ENCODE data around the gene GFRA1. TPM values are rescaled to one million over a fixed set of nuclear protein-coding genes. Genes with fewer than 3 reads are reported as not detected.

The GFRA1 gene
- total and polyA plus RNA-seq, 2 donors (not counting 3 experiments of a cell fraction or from before 2014, with no cell fraction given) = 0.22 to 0.88 TPM

GRCh38 chr10:116195039-116195438 is 78.0 kb downstream of the GFRA1 start:
- ChIA-PET POLR2A (no interaction called here), CTCF (no interaction called here)
- Histone ChIP-seq H3K9me3 (replicated peaks; ENCODE audit: control insufficient read depth, insufficient read depth, low read length) (peaks cover 2% of the 10 kb centered on the region), H3K4me1 (ENCODE audit: control insufficient read depth, extremely low read depth, insufficient read depth, low read length) (no peaks in the 10 kb centered on the region), H4K20me1 (replicated peaks; ENCODE audit: control insufficient read depth, extremely low read depth, insufficient read depth, low read length) (no peaks in the 10 kb centered on the region), H3K79me2 (ENCODE audit: control insufficient read depth, insufficient read depth, low read length) (no peaks in the 10 kb centered on the region), H3K9ac (replicated peaks; ENCODE audit: extremely low read depth, insufficient read depth, low read length) (no peak overlapping the region), H3K4me2 (ENCODE audit: insufficient read depth, low read length) (no peak overlapping the region), H3K4me3 (replicated peaks in 1 of 3; ENCODE audit: insufficient read depth in 1 of 3, low read depth in 1 of 3, low read length in 3 of 3) (no peak overlapping the region), H2AFZ (ENCODE audit: low read depth, low read length) (no peak overlapping the region), H3K27me3 (ENCODE audit: control insufficient read depth in 2 of 2, insufficient read depth in 2 of 2, low read length in 2 of 2) (no peaks in the 10 kb centered on the region), H3K27ac (ENCODE audit: insufficient read depth, low read depth, low read length) (no peak overlapping the region), H3K9me1 (replicated peaks; ENCODE audit: control insufficient read depth, extremely low read depth, insufficient read depth, low read length) (no peaks in the 10 kb centered on the region), H3K36me3 (ENCODE audit: control insufficient read depth in 2 of 2, extremely low read depth in 1 of 2, insufficient read depth in 2 of 2, low read length in 2 of 2) (no peaks in the 10 kb centered on the region)
- DNase-seq (ENCODE audit: low read depth, low spot score) = no peak
- TF ChIP-seq MAX (IDR thresholded peaks at IDR 0.05; ENCODE audit: insufficient read depth, insufficient read length) (no peak), POLR2AphosphoS5 (IDR thresholded peaks at IDR 0.05; ENCODE audit: insufficient read depth, low read depth, low read length) (no peak), POLR2A (IDR thresholded peaks at IDR 0.05; ENCODE audit: low read depth, low read length) (no peak), GATA2 (IDR thresholded peaks at IDR 0.05; ENCODE audit: insufficient read depth, insufficient read length, low read depth, low read length) (no peak), CTCF (IDR thresholded peaks at IDR 0.05; ENCODE audit: extremely low read depth in 1 of 2, insufficient read depth in 1 of 2, low read depth in 1 of 2, low read length in 2 of 2) (no peak), MYC (IDR thresholded peaks at IDR 0.05; ENCODE audit: low read depth, low read length) (no peak), JUN (IDR thresholded peaks at IDR 0.05; ENCODE audit: borderline replicate concordance, insufficient read depth, insufficient read length, low read depth) (no peak), EZH2 (IDR thresholded peaks at IDR 0.05; ENCODE audit: borderline replicate concordance, low read depth, low read length, severe bottlenecking) (no peak), FOS (IDR thresholded peaks at IDR 0.05; ENCODE audit: borderline replicate concordance, insufficient read depth, low read length) (no peak)
- no peak for FAIRE-seq
- no TSS peak for BruUV-seq (replicated peaks)
- dilution Hi-C loops (cut with MboI; ENCODE audit: extremely low pct_ligation_motif_present, low sequenced_read_pairs) = no loop called here
- intact Hi-C loops (cut with micrococcal nuclease) = no loop called here
